GM18498 (cell line): ENCODE measurements around the gene EIF4B.
A peak's percentile ranks its signal among the peaks of the same experiment; 100 is the strongest.
"Not testable (repeated sequence)": the region's sequence is repeated elsewhere in the genome, so short reads cannot be mapped to it uniquely, and the experiment has no call there.

Experiments used
- ATAC-seq: cut with Tn5 transposase; IDR thresholded peaks from one replicate; pipeline ENCODE4 v1.9.1; 2021; ENCODE audit warnings: mild to moderate bottlenecking, moderate library complexity; ENCODE audit not compliant: unreplicated experiment

EIF4B gene, protein sequence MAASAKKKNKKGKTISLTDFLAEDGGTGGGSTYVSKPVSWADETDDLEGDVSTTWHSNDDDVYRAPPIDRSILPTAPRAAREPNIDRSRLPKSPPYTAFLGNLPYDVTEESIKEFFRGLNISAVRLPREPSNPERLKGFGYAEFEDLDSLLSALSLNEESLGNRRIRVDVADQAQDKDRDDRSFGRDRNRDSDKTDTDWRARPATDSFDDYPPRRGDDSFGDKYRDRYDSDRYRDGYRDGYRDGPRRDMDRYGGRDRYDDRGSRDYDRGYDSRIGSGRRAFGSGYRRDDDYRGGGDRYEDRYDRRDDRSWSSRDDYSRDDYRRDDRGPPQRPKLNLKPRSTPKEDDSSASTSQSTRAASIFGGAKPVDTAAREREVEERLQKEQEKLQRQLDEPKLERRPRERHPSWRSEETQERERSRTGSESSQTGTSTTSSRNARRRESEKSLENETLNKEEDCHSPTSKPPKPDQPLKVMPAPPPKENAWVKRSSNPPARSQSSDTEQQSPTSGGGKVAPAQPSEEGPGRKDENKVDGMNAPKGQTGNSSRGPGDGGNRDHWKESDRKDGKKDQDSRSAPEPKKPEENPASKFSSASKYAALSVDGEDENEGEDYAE

GRCh38 chr12:53005986-53006809, at the start of gene EIF4B:
Gene EIF4B, plus strand, starts transcription at chr12:53006456. Its CDS starts 28 bp downstream, at chr12:53006484.
- ATAC-seq, result peak; percentile 91

GRCh38 chr12:52956987-52957386, 49.3 kb upstream of the EIF4B start:
- ATAC-seq, result no peak

DNA sequence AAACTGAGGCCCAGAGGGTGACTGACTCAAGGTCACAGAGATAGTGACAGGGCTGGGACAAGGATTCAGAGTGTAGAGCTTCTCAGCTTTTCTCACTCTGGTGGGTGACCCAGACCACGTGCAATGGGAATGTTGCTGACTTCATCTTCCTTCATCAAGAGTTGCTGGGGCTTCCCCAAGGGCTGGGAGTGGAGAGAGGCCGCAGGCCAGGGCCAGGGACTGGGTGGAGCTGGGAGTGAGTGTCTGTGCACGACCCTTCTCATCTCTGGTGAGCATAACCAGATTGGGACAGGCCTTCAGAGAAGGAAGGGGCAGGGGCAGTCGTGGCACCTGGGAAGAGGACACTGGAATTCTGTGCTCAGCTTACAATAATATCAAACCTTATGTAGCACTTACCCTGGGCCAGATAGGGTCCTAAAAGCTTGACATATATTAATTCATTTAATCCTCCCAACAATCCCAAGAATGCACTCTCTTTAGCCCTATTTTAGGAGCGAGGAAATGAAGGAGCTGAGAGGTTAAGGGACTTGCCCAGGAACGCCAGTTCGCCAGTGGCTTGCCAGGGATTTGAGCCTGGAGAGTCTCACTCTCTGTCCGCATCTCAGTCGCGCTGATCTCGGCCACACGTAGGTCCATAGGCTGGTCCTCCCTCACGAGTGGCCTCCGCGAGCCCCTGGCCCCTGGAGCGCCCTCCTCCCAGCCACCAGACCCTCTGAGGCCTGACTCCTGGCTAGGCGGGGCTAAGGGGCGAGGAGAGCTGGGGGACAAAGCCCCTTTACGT, 41.5 kb upstream of the EIF4B start:
- no peak for ATAC-seq

GRCh38 chr12:52965337-52965731, 40.9 kb upstream of the EIF4B start:
- ATAC-seq, result no peak

GRCh38 chr12:52969166-52969795, 37.0 kb upstream of the EIF4B start:
- no peak for ATAC-seq

GRCh38 chr12:52969828-52970569, 36.3 kb upstream of the EIF4B start:
- ATAC-seq, result no peak

DNA sequence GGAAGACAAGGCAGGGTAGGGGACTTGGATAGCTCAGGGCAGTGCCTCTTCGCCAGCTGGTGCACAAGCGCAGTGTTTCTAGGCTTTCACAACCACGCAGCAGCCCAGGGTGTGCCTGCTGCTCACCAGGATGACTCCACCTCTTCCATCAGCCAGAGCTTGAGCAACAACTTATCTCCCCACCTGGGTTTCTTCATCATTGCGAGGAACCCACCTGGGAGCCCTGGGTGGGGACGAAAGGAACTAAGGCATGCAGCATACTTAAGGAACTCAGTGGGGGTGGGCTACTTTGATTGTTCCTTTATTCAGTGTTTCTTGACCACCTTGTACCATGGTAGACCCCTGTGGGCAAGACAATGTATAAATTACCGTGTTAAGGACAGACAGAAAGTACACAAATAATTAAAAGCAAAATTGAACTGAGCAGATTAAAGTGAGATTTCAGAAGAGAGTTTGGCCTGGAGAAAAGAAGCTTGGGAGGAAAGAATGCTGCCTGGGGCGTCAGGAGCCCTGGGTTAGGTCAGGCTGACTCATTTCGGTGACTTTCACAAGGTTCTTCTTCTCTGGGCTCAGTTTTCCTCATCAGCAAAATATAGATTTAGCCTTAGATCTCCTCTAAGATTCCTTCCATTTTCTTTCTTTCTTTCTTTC, 34.5 kb upstream of the EIF4B start:
- no peak for ATAC-seq

DNA sequence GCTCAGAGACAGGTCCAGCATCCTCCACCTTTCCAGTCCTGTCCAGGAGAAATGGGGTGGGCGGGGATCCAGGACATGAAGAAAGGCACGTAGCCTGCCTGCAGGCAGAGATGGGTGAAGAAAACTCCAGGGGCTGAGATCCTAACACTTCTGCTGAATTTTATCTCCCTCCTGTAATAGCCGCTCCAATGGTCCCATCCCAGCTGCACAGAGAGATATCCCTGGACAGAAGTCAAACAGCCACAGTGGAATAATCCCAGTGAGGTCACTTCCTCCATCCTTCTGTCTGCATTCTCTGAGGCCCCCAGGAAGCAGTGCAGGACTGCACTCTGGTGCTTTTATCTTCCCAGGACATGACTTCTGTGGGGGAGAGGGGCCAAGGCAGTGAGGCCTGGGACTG, 31.1 kb upstream of the EIF4B start:
- ATAC-seq, result no peak

GRCh38 chr12:52975820-52976573, 30.3 kb upstream of the EIF4B start:
- no peak for ATAC-seq

DNA sequence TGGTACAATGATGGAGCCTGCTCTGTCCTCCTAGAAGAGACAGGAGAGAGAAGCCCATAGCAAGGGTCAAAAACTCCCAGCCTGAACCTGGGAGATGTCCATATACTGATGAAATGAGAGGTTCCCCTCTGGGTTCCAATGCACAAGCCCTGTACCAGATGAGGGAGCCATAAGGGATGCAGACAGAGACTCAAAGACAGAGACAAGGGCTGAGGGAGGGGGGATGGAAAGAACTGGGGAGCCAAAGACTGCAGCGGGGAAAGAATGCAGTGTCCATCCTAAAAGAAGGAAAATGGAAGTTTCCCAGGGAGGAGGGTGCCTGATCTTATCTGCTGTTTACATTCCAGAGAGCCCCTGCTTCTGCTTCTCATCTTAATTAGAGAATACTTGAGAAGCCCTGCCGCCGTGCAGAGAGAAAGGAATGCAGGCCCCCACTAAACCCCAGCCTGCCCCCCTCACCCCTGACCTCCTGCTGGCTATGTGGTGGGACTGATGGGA, 29.6 kb upstream of the EIF4B start:
- no peak for ATAC-seq

- ATAC-seq, result no peak
Measured at GRCh38 chr12:52977170-52977569, 29.1 kb upstream of the EIF4B start.

- ATAC-seq, result no peak
Measured at GRCh38 chr12:52980096-52980649, 26.1 kb upstream of the EIF4B start.

GRCh38 chr12:52980650-52981423, 25.4 kb upstream of the EIF4B start:
- peak; percentile 79 for ATAC-seq

GRCh38 chr12:52984136-52984535, 22.1 kb upstream of the EIF4B start:
- ATAC-seq, result no peak

GRCh38 chr12:52988898-52989297, 17.4 kb upstream of the EIF4B start:
- ATAC-seq, result no peak

- no peak for ATAC-seq
Measured at GRCh38 chr12:52990206-52990605, 16.1 kb upstream of the EIF4B start.

DNA sequence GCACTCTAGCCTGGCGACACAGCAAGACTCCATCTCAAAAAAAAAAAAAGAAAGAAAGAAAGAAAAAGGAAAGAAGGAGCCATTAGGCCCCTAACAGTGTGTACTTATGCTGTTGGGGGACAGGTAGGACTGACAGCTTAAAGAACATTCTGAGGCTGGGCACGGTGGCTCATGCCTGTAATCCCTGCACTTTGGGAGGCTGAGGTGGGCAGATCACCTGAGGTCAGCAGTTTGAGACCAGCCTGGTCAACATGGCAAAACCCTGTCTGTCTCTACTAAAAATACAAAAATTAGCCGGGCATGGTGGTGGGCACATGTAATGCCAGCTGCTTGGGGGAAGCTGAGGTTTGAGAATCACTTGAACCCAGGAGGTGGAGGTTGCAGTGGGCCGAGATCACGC, 14.0 kb upstream of the EIF4B start:
- ATAC-seq, result not testable (repeated sequence)
